Uterus (tissue), 2 donors: ENCODE measurements around the gene PCNX3.

Experiments used
- CTCF ChIP-seq, 4 experiments: fragments of 200-600 bp in 2 of 4; fragments of 450-650 bp in 2 of 4; sonication (generic) in 2 of 4; IDR thresholded peaks; one replicate each; pipeline ENCODE4 v1.5.1; 2016 to 2019; ENCODE audit warnings: antibody characterized with exemption in 4 of 4, mild to moderate bottlenecking in 2 of 4, moderate library complexity in 1 of 4
- POLR2A ChIP-seq, 2 donors: fragments of 450-650 bp; IDR thresholded peaks; one replicate each; pipeline ENCODE4 v1.6.1; 2016; ENCODE audit warnings: antibody characterized with exemption in 2 of 2, mild to moderate bottlenecking in 1 of 2, moderate library complexity in 1 of 2

- TF ChIP-seq CTCF (IDR thresholded peaks at IDR 0.05) (no peak), POLR2A (IDR thresholded peaks at IDR 0.05) (no peak)
Measured at GRCh38 chr11:65615950-65616574, 486 bp downstream of the PCNX3 start.
